IgD-negative memory B cell (primary cell): ENCODE results near the gene DYNC2I2. TPM values are rescaled to one million over a fixed set of nuclear protein-coding genes. Genes with fewer than 3 reads are reported as not detected.

Source experiments
- H3K27ac Mint-ChIP-seq, 3 donors: one replicate each; pipeline ENCODE4 v1.8.0; 2020 to 2022; ENCODE audit warnings: mild to moderate bottlenecking in 3 of 3, mixed read lengths in 3 of 3, moderate library complexity in 1 of 3
- H3K27me3 Mint-ChIP-seq: one replicate; pipeline ENCODE4 v1.8.0; 2021; ENCODE audit warnings: mixed read lengths
- H3K36me3 Mint-ChIP-seq: one replicate; pipeline ENCODE4 v1.8.0; 2020; ENCODE audit warnings: mild to moderate bottlenecking, mixed read lengths
- H3K4me1 Mint-ChIP-seq, 3 donors: one replicate each; pipeline ENCODE4 v1.8.0; 2020 to 2022; ENCODE audit warnings: mixed read lengths in 3 of 3, mild to moderate bottlenecking in 1 of 3
- H3K4me3 Mint-ChIP-seq, 4 donors: one replicate each; pipeline ENCODE4 v1.8.0; 2020 to 2022; ENCODE audit warnings: mild to moderate bottlenecking in 4 of 4, mixed read lengths in 4 of 4, moderate library complexity in 3 of 4
- H3K9me3 Mint-ChIP-seq, 3 donors: one replicate each; pipeline ENCODE4 v1.8.0; 2020 to 2021; ENCODE audit warnings: mixed read lengths in 3 of 3, mild to moderate bottlenecking in 1 of 3
- polyA plus RNA-seq: library from polyadenylated mRNA; unstranded; fragments of 300-500 nt; fragmentation: Illumina TruSeq; gene quantifications from one replicate; pipeline ENCODE4 v1.2.3, GENCODE V29; 2021

DYNC2I2 gene
- polyA plus RNA-seq, 1 donor from 2014 or later: 57.3 TPM

GRCh38 chr9:128634651-128635262, 21.9 kb downstream of the DYNC2I2 start:
- H3K4me1 Mint-ChIP-seq: peaks cover 0 to 1% (median 0%) of the 10 kb centered on the region in 3 donors
- peaks cover 4% of the 10 kb centered on the region for H3K36me3 Mint-ChIP-seq
- no peaks in the 10 kb centered on the region for H3K27me3 Mint-ChIP-seq

DNA sequence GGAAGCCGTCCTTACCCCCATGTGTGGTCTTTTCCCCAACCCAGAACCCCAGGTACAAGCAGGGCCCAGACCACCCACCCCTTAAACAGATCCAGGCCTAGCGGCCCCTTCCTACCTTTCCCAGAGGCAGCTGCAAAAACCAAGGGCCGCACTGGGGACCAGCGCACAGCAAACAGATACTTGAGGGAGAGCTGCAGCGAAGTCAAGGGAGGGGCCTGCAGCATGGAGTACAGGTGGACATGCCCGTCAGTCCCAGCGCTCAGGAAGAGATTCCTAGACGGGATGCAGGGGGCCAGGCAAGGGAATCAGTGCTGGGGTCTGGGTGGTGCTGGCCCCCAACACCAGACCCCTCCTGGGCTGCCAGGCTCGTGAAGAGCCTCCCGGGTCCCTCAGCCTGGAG, 22.5 kb downstream of the DYNC2I2 start:
- H3K27me3 Mint-ChIP-seq: no peaks in the 10 kb centered on the region
- no peak overlapping the region for H3K4me3 Mint-ChIP-seq
- peaks cover 4% of the 10 kb centered on the region for H3K36me3 Mint-ChIP-seq
- H3K27ac Mint-ChIP-seq: peak overlapping the region in 1 of 3 donors; percentile 51
- H3K9me3 Mint-ChIP-seq: no peaks in the 10 kb centered on the region
- H3K4me1 Mint-ChIP-seq: no peaks in the 10 kb centered on the region

More at GRCh38 chr9:128634651-128635262, 21.9 kb downstream of the DYNC2I2 start:
- Mint-ChIP-seq H3K4me3 (no peak overlapping the region), H3K27ac (peak overlapping the region in 2 of 3 donors; percentile 51 to 78), H3K9me3 (no peaks in the 10 kb centered on the region)

DNA sequence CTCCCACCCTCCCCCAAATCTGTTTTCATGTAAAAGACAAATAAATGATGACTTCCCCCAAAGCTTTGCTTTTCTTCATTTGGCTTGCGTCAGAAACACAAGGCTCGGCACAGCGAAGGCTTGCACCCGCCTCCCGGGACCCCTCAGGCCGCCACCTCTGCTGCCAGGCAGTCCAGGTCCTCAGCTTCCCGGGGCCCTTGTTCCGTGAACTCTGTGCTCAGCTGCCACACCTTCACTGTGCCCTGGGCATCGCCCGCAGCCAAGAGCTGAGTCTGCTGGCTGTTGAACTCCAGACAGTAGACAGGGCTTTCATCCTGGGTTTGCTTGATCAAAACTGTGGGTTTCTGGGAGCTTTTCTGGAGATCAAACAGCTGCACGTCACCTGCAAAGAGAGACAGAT, 23.0 kb downstream of the DYNC2I2 start:
- Mint-ChIP-seq H3K36me3 (peaks cover 4% of the 10 kb centered on the region), H3K27me3 (no peaks in the 10 kb centered on the region), H3K4me1 (no peaks in the 10 kb centered on the region), H3K4me3 (no peak overlapping the region), H3K9me3 (no peaks in the 10 kb centered on the region), H3K27ac (peak overlapping the region in 1 of 3 donors; percentile 14)

DNA sequence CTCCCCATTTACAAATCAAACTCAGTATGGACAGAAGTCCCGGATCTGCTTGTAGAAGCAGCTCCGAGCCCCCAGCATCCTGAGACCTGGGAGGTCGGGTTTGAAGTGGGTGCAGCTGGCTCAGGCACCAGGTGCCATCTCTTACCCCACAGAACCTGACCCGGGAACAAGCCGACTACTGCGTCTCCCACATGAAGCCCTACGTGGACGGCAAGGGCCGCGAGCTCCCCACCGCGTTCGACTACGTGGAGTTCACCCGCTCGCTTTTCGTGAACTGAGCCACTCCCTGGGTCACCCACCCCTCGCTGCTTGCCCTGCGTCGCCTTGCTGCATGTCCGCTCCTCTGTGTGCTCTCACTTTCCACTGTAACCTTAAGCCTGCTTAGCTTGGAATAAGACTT, 23.6 kb downstream of the DYNC2I2 start:
- Mint-ChIP-seq H3K27me3 (no peaks in the 10 kb centered on the region), H3K27ac (no peak overlapping the region), H3K4me1 (no peaks in the 10 kb centered on the region), H3K36me3 (peaks cover 2% of the 10 kb centered on the region), H3K4me3 (no peak overlapping the region), H3K9me3 (no peaks in the 10 kb centered on the region)

DNA sequence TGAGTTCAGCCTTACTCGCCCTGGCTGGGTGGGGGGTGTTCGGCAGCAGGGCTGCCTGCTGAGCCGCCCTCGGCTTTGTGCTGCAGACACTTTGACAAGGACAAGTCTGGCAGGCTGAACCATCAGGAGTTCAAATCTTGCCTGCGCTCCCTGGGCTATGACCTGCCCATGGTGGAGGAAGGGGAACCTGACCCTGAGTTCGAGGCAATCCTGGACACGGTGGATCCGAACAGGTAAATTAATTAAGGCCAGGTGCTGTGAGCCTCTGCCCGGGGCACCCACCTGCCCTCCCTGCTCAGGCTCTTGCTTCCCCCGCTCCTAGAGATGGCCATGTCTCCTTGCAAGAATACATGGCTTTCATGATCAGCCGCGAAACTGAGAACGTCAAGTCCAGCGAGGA, 24.2 kb downstream of the DYNC2I2 start:
- peaks cover 2% of the 10 kb centered on the region for H3K36me3 Mint-ChIP-seq
- no peaks in the 10 kb centered on the region for H3K27me3 Mint-ChIP-seq
- no peaks in the 10 kb centered on the region for H3K4me1 Mint-ChIP-seq
- H3K4me3 Mint-ChIP-seq: no peak overlapping the region
- H3K9me3 Mint-ChIP-seq: no peaks in the 10 kb centered on the region
- H3K27ac Mint-ChIP-seq: no peak overlapping the region

DNA sequence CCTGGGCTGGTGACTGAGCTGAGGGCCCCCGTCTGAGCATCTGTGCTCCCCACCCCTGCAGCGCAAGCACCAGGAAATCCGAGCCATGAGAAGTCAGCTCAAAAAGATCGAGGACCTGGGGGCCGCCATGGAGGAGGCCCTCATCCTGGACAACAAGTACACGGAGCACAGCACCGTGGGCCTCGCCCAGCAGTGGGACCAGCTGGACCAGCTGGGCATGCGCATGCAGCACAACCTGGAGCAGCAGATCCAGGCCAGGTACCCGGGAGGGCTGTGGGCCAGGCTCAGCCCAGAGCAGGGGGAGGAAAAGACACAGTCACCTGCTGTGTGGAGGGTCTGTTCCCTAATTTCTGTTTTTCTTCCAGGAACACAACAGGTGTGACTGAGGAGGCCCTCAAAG, 24.6 kb downstream of the DYNC2I2 start:
- Mint-ChIP-seq H3K9me3 (no peaks in the 10 kb centered on the region), H3K27me3 (no peaks in the 10 kb centered on the region), H3K4me1 (no peaks in the 10 kb centered on the region), H3K27ac (peak overlapping the region in 1 of 3 donors; percentile 53), H3K4me3 (no peak overlapping the region), H3K36me3 (peaks cover 2% of the 10 kb centered on the region)

DNA sequence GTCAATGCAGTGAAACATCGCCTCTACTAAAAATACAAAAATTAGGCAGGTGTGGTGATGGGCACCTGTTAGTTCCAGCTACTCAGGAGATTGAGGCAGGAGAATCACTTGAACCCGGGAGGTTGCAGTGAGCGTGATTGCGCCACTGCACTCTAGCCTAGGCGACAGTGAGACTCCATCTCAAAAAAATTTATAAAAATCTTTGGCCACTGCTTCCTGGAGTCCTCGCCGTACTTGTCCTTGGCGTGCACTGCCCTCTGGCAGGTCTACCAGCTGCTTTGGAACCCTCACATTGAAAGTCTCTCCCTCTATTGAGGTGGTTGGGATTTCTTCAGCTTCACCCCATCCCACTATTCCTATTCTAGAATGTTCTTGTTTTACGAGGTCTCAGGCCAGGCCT, 25.0 kb downstream of the DYNC2I2 start:
- peaks cover 2% of the 10 kb centered on the region for H3K36me3 Mint-ChIP-seq
- no peak overlapping the region for H3K4me3 Mint-ChIP-seq
- H3K27ac Mint-ChIP-seq: peak overlapping the region in 1 of 3 donors; percentile 53
- no peaks in the 10 kb centered on the region for H3K4me1 Mint-ChIP-seq
- no peaks in the 10 kb centered on the region for H3K27me3 Mint-ChIP-seq
- H3K9me3 Mint-ChIP-seq: no peaks in the 10 kb centered on the region

- H3K9me3 Mint-ChIP-seq: no peaks in the 10 kb centered on the region
- peaks cover 2% of the 10 kb centered on the region for H3K36me3 Mint-ChIP-seq
- H3K4me1 Mint-ChIP-seq: no peaks in the 10 kb centered on the region
- H3K27me3 Mint-ChIP-seq: no peaks in the 10 kb centered on the region
- no peak overlapping the region for H3K27ac Mint-ChIP-seq
- H3K4me3 Mint-ChIP-seq: no peak overlapping the region
Observed at GRCh38 chr9:128629852-128630545, 26.6 kb downstream of the DYNC2I2 start.

DNA sequence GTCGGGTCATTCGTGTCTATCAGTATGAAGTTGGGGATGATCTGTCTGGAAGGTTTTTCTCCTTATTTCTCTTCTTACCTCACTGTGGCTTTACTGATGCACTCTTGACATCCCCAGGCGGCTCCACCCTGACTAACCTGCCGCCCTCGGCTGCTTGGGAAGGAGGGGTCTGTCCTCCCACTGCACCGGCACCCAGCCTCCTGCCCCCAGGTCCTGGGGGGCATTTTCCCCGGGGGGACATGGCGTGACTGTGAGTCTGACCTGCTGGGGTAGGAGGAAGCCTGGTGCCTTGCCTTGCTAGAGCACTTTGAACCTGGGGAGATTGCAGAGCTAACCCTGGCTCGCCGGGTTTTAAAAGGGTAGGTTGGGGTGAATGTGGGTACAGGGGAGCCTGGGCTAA, 27.5 kb downstream of the DYNC2I2 start:
- H3K36me3 Mint-ChIP-seq: peaks cover 2% of the 10 kb centered on the region
- H3K4me3 Mint-ChIP-seq: no peak overlapping the region
- no peak overlapping the region for H3K27ac Mint-ChIP-seq
- no peaks in the 10 kb centered on the region for H3K4me1 Mint-ChIP-seq
- H3K27me3 Mint-ChIP-seq: no peaks in the 10 kb centered on the region
- no peaks in the 10 kb centered on the region for H3K9me3 Mint-ChIP-seq

- Mint-ChIP-seq H3K4me3 (no peak overlapping the region), H3K9me3 (no peaks in the 10 kb centered on the region), H3K27me3 (no peaks in the 10 kb centered on the region), H3K4me1 (no peaks in the 10 kb centered on the region), H3K36me3 (peaks cover 2% of the 10 kb centered on the region), H3K27ac (no peak overlapping the region)
Observed at GRCh38 chr9:128628471-128629048, 28.1 kb downstream of the DYNC2I2 start.

GRCh38 chr9:128627906-128628305, 28.7 kb downstream of the DYNC2I2 start:
- Mint-ChIP-seq H3K4me1 (no peaks in the 10 kb centered on the region), H3K9me3 (no peaks in the 10 kb centered on the region), H3K27ac (no peak overlapping the region), H3K27me3 (no peaks in the 10 kb centered on the region), H3K36me3 (peaks cover 2% of the 10 kb centered on the region), H3K4me3 (no peak overlapping the region)

DNA sequence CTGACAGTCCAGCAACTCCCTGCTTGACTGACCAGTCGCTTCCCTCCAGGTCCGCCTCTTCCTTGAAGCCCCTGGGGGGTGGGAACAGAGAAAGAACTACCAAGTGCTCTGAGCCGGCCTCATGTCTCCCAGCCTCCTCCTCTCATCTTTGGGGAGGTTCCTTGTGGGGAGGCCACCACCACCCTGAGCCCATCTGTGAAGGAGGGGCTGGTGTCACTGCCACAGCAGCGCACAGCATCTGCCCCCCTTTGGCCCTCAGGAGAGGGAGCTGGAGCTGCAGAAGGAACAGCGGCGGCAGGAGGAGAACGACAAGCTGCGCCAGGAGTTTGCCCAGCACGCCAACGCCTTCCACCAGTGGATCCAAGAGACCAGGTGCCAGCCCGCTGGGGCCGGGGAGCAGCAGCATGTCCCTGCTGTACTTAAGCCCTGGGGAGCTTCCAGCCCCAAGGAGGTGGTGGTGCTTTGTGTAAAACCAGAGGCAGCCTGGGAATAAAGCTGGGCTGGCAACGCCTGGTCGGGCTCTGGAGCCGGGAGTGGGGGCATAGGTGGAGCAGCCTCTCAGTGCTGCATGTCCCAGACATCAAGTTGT, 29.4 kb downstream of the DYNC2I2 start:
- Mint-ChIP-seq H3K4me3 (no peak overlapping the region), H3K36me3 (peaks cover 2% of the 10 kb centered on the region), H3K4me1 (no peaks in the 10 kb centered on the region), H3K27ac (no peak overlapping the region), H3K27me3 (no peaks in the 10 kb centered on the region), H3K9me3 (no peaks in the 10 kb centered on the region)

- Mint-ChIP-seq H3K9me3 (no peaks in the 10 kb centered on the region), H3K4me1 (no peaks in the 10 kb centered on the region), H3K36me3 (peaks cover 3% of the 10 kb centered on the region), H3K27me3 (no peaks in the 10 kb centered on the region), H3K27ac (no peak overlapping the region), H3K4me3 (no peak overlapping the region)
Observed at GRCh38 chr9:128626181-128626580, 30.5 kb downstream of the DYNC2I2 start.

DNA sequence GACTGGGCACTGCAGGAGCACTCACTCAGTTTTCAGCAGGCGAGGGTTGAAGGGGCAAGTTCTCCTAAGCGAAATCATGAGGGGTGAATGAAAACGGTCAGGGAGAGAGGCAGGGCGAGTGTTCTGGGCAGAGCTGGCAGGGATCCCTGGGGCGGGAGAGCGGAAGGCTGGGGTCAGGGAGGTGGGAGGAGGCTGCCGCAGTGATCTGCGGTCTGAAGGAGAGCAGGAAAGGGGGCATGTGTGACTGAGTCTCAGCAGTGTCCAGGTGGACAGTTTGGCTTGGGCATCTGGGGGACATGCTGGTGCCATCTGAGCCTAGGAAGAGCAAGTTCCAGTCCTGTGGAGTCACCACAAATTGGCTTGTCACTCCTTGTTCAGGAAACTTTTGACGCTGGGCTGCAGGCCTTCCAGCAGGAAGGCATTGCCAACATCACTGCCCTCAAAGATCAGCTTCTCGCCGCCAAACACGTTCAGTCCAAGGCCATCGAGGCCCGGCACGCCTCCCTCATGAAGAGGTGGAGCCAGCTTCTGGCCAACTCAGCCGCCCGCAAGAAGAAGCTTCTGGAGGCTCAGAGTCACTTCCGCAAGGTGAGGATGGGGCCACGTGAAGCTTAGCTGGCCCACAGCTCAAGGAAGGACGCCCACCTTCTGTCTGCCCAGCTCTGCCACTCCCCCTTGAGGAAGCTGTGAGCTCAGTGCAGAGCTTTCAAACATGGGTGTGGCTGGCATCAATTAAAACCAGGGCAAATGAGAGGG, 31.1 kb downstream of the DYNC2I2 start:
- no peaks in the 10 kb centered on the region for H3K27me3 Mint-ChIP-seq
- peaks cover 3% of the 10 kb centered on the region for H3K36me3 Mint-ChIP-seq
- no peaks in the 10 kb centered on the region for H3K9me3 Mint-ChIP-seq
- H3K27ac Mint-ChIP-seq: no peak overlapping the region
- H3K4me3 Mint-ChIP-seq: peak overlapping the region in 1 of 4 donors; percentile 21
- no peaks in the 10 kb centered on the region for H3K4me1 Mint-ChIP-seq

GRCh38 chr9:128624566-128624965, 32.1 kb downstream of the DYNC2I2 start:
- H3K27ac Mint-ChIP-seq: peak overlapping the region in 1 of 3 donors; percentile 39

More at GRCh38 chr9:128624566-128624965, 32.1 kb downstream of the DYNC2I2 start:
- Mint-ChIP-seq H3K36me3 (peaks cover 3% of the 10 kb centered on the region), H3K4me1 (no peaks in the 10 kb centered on the region), H3K4me3 (no peak overlapping the region), H3K9me3 (no peaks in the 10 kb centered on the region), H3K27me3 (no peaks in the 10 kb centered on the region)
